Measurements from ENCODE around the gene SAMD11.
"Not testable (repeated sequence)": the region's sequence is repeated elsewhere in the genome, so short reads cannot be mapped to it uniquely, and the experiment has no call there.

SAMD11 gene

DNA sequence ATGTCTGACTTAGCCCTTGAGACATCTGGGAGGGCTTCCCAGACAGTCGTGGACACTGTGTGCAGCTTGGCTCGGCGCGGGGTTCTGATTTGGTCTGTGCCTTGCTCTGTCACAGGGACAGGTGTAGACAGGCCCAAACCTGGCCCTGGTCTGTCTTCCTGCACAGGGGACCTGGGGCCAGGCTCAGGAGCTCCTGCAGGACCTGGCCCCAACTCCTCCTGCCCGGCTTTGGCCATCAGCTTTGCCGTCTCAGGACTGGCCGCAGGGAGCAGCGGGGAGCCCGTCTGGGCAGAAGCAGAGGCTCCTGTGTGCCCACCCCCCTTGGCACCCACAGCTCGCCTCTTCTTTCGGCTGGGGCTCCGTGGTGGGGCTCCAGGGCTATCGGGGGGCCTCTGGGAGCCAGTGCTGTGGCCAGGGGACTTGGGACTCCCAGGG, 56.4 kb downstream of the SAMD11 start:
- DNase-seq (ENCODE audit: insufficient read length) (no peak), FAIRE-seq (no peak)
- TF ChIP-seq POLR2AphosphoS5 (IDR thresholded peaks at IDR 0.05; ENCODE audit: low read depth, low read length) (no peak), TAF1 (IDR thresholded peaks at IDR 0.05; ENCODE audit: borderline replicate concordance, low read depth, low read length) (no peak)

DNA sequence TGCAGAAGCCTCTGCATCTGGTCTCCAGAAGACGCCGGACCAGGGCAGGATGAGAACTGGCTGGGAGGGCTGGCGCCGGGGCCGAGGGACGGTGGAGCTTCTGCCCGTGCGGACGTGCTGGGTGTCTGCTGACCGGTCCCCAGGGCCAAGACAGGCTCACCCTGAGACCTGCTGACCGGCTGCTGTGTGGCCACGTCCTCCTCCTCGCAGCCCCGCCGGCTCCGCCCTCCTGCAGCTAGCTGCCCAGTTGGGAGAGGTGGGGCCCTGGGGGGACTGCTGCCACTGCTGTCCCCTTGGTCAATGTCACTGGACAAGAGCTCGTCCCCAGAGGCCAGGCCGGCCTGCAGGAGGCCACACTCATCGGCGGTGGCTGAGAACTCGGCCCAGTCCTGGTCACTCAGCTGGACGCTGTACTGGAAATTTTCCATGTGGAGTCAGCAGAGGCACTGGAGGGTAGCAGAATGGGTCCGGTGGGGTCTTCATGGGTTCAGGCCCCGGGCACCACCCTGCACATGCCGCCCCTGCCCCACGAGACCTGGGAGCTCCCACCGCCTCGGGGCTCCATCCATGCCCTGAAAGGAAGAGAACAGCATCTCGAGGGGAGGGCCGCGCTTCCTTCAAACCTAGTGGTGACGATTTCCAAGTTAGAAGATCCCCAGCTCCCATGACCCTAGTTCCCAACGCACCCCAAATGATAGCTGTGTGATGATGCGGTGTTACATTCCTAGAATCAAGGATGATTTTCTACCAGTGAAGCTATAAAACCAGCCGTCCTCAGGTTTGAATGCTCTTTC, 57.1 kb downstream of the SAMD11 start:
- FAIRE-seq (no peak), DNase-seq (ENCODE audit: insufficient read length) (no peak)

DNA sequence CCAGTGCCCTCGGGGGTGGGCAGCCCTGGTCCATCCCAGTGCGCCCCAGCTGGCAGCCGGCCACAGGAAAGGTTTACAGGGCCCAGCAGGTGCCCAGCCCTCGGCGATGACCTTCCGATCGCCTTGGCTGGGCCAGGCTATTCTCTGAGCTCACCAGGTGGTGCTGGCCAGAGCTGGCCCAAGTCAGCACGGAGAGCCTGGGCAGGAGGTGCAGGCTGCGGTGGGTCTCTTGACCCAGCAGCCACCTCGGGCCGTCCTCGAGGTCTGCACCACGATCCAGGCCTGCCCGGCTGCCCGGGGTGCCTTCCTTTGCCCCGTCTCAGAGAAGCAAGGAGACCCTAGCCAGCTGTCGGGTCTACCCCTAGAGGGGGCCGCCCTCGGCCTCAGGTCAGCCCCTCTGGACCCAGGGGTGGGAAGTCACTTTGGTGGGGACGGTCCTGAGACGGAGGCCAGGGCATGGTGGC, 57.8 kb downstream of the SAMD11 start:
- TF ChIP-seq POLR2A (IDR thresholded peaks at IDR 0.05; ENCODE audit: low read depth, low read length) (no peak), TAF1 (IDR thresholded peaks at IDR 0.05; ENCODE audit: borderline replicate concordance, low read depth, low read length) (no peak), POLR2AphosphoS5 (IDR thresholded peaks at IDR 0.05; ENCODE audit: low read depth, low read length) (no peak)
- DNase-seq (ENCODE audit: insufficient read length) (no peak), FAIRE-seq (no peak)

More for the DNA sequence above, 57.1 kb downstream of the SAMD11 start:
- no peak for TF ChIP-seq POLR2AphosphoS5 (IDR thresholded peaks at IDR 0.05; ENCODE audit: low read depth, low read length)
- no peak for TF ChIP-seq TAF1 (IDR thresholded peaks at IDR 0.05; ENCODE audit: borderline replicate concordance, low read depth, low read length)
- TF ChIP-seq POLR2A (IDR thresholded peaks at IDR 0.05; ENCODE audit: low read depth, low read length) = no peak

DNA sequence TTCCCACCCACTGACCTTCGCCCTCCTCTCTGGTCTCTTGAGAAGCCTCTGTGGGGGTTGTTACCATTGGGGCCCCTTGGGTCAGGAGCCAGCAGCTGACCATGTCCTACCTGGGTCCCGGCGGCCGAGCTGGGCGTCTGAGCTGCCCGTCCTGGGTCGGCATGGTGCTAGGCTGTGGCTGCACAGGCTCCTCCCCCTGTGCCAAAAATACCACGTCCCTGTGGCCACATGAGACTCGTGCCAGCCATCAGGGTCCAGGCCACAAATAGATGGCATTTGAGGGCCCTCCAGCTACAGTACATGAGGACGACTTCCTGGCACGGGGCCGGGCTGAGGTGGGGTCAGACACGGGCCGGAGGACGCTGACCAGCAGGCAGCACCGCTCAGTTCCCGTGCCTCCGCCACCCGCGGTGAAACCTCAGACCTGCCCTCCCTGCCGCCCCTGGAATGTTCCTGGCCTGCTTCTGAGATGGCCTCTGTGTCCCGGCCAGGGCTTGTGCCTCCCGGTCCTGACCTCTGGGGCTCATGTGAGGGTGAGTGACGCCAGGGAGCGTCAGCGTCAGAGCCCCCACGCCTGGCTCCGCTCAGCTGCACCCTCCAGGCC, 58.3 kb downstream of the SAMD11 start, which contains the start of gene PERM1:
TSS of gene PERM1 (minus strand) at position 139 of the 604 bp plus-strand sequence. CDS start 1,064 bp downstream, outside the sequence.
- FAIRE-seq (no peak), DNase-seq (ENCODE audit: insufficient read length) (no peak)
- no peak for TF ChIP-seq POLR2A (IDR thresholded peaks at IDR 0.05; ENCODE audit: low read depth, low read length)
- TF ChIP-seq POLR2AphosphoS5 (IDR thresholded peaks at IDR 0.05; ENCODE audit: low read depth, low read length) = no peak
- TF ChIP-seq TAF1 (IDR thresholded peaks at IDR 0.05; ENCODE audit: borderline replicate concordance, low read depth, low read length) = no peak

DNA sequence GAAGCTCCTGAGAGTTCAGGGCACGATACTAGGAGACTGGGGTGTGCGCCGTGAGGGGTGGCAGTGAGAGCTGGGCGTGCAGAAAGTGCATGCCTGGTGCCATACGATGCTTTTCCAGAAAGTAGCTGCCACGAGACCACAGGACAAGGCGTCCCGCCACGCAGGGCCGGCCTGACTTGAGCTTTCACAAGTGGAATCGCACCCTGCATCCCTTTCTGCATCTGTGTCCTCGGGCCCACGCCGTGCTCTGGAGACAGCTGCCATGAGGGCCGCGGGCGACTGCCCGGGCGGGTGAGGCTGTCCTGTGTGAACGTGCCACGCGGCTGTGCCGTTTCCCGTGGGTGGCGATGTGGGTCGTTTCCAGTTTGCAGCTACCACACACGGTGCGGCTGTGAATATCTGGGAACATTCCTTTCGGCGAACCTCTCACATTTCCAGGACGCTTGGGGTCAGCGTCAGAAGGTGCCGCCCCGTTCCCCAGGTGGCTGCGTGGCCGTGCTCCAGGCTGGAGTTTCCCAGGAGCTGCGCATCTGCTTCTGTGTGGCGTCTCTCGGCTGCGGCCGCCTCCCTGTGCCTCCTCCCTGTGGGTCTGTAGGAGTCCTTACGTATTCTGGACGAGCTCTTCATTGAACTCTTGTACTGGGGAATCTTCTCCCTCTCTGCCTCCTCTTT, 59.2 kb downstream of the SAMD11 start:
- no peak for FAIRE-seq

DNA sequence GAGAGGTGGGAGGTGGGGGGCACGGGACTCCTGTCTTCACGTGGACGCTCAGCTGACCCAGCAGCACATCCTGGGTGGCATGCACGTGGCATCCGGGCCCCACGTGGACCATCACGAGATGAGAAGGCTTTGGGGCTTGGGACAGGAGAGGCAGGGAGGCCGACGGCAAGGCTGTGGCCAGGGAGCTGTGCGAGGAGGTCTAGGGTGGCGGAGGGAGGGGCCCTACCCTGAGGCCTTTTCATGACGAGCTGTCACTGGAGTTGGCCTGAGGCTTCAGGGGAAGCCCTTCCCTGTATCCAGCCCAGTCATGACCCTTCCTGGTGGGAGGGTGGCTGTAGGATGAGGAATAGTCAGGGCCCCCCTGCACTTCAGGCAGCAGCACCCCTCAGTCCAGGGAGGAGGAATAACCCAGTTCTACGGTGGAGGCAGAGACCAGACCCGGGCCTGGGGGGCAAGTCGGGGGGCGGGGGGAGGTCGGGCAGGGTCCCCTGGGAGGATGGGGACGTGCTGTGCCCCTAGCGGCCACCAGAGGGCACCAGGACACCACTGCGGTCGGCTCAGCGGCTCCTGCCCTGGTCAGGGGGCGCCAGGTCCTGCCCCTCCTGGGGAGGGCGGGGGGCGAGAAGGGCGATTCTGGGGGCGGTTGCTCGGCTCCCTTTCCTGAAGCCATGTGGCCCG, 60.2 kb downstream of the SAMD11 start:
- FAIRE-seq = peak; percentile 78

More for the DNA sequence above, 59.2 kb downstream of the SAMD11 start:
- TF ChIP-seq TAF1 (IDR thresholded peaks at IDR 0.05; ENCODE audit: borderline replicate concordance, low read depth, low read length) = no peak
- TF ChIP-seq POLR2A (IDR thresholded peaks at IDR 0.05; ENCODE audit: low read depth, low read length) = no peak
- TF ChIP-seq POLR2AphosphoS5 (IDR thresholded peaks at IDR 0.05; ENCODE audit: low read depth, low read length) = no peak
- DNase-seq (ENCODE audit: insufficient read length) = no peak

DNA sequence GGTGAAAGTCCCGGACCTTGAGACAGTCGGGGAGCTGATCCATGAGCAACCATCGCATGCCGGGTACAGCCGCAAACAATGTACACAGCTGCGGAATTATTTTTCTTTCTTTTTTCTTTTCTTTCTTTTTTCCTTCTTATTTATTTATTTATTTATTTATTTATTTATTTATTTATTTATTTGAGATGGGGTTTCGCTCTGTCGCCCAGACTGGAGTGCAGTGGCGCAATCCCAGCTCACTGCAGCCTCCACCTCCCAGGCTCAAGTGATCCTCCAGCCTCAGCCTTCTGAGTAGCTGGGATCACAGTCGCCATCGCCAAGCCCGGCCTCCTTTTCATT, 60.7 kb downstream of the SAMD11 start:
- TF ChIP-seq POLR2A (IDR thresholded peaks at IDR 0.05; ENCODE audit: low read depth, low read length) (no peak), TAF1 (IDR thresholded peaks at IDR 0.05; ENCODE audit: borderline replicate concordance, low read depth, low read length) (no peak), POLR2AphosphoS5 (IDR thresholded peaks at IDR 0.05; ENCODE audit: low read depth, low read length) (no peak)
- FAIRE-seq (no peak), DNase-seq (ENCODE audit: insufficient read length) (no peak)

More for the DNA sequence above, 60.2 kb downstream of the SAMD11 start:
- TF ChIP-seq TAF1 (IDR thresholded peaks at IDR 0.05; ENCODE audit: borderline replicate concordance, low read depth, low read length) = no peak
- no peak for TF ChIP-seq POLR2AphosphoS5 (IDR thresholded peaks at IDR 0.05; ENCODE audit: low read depth, low read length)
- no peak for TF ChIP-seq POLR2A (IDR thresholded peaks at IDR 0.05; ENCODE audit: low read depth, low read length)
- peak; percentile 90 for DNase-seq (ENCODE audit: insufficient read length)

DNA sequence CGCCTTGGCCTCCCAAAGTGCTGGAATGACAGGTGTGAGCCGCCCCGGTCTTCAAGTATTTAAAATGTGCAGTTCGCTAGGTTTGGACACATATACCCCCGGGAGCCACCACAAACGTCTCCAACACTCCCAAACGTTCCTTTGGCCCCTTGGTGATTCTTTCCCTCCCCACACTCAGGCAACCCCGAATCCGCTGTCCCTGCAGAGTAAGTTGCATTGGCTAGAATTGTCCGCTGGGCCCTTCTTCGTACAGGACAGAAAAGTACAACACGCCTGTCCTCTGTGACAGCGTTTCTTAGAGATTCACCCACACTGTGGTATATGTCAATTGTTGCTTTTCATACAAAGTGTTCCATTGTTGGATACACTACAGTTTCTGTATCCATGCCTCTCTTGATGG, 61.4 kb downstream of the SAMD11 start:
- TF ChIP-seq POLR2A (IDR thresholded peaks at IDR 0.05; ENCODE audit: low read depth, low read length) = no peak
- TF ChIP-seq TAF1 (IDR thresholded peaks at IDR 0.05; ENCODE audit: borderline replicate concordance, low read depth, low read length) = no peak
- TF ChIP-seq POLR2AphosphoS5 (IDR thresholded peaks at IDR 0.05; ENCODE audit: low read depth, low read length) = no peak
- DNase-seq (ENCODE audit: insufficient read length) (no peak), FAIRE-seq (no peak)

DNA sequence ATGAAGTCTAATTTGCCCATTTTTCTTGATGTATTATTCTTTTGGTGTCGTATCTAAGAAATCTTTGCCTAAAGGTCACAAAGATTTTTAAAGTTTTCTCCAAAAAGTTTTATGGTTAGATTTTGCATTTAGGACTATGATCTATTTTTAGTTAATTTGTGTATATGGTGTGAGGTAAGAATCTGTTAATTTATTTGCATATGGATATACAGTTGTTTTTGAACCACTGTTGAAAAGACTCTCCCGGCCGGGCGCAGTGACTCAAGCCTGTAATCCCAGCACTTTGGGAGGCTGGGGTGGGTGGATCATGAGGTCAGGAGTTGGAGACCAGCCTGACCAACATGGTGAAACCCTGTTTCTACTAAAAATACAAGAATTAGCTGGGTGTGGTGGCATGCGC, 64.3 kb downstream of the SAMD11 start:
- not testable (repeated sequence) for DNase-seq (ENCODE audit: insufficient read length); FAIRE-seq

DNA sequence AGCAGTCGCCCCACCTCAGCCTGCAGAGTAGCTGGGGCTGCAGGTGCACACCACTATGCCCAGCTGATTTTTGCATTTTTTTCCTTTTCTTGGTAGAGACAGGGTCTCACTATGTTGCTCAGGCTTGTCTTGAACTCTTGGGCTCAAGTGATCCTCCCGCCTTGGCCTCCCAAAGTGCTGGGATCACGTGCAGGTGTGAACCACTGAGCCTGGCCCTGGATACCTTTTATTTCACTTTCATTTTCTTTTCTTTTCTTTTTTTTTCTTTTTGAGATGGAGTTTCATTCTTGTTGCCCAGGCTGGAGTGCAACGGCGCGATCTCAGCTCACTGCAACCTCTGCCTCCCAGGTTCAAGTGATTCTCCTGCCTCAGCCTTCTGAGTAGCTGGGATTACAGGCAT, 67.6 kb downstream of the SAMD11 start:
- not testable (repeated sequence) for DNase-seq (ENCODE audit: insufficient read length); FAIRE-seq

DNA sequence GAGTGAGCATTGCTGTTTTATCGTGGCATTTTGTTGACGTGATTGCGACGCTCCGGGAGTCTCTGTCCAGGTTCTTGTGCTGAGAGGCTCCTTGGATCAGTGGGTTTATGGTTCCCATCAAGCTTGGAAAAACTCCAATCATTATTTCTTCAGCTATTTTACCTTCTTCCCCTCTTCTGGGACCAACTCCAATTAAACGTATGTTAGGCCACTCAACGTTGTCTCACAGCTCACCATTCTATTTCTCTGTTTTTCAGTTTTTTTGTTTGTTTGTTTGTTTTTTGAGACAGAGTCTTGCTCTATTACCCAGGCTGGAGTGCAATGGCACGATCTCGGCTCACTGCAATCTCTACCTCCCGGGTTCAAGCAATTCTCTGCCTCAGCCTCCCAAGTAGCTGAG, 68.2 kb downstream of the SAMD11 start:
- FAIRE-seq (no peak), DNase-seq (ENCODE audit: insufficient read length) (no peak)

More for the DNA sequence above, 68.2 kb downstream of the SAMD11 start:
- TF ChIP-seq TAF1 (IDR thresholded peaks at IDR 0.05; ENCODE audit: borderline replicate concordance, low read depth, low read length) (no peak), POLR2A (IDR thresholded peaks at IDR 0.05; ENCODE audit: low read depth, low read length) (no peak), POLR2AphosphoS5 (IDR thresholded peaks at IDR 0.05; ENCODE audit: low read depth, low read length) (no peak)
